ENCODE results near the gene CHTF18. TPM values are rescaled to one million over a fixed set of nuclear protein-coding genes. Genes with fewer than 3 reads are reported as not detected.
"Not testable (repeated sequence)": the region's sequence is repeated elsewhere in the genome, so short reads cannot be mapped to it uniquely, and the experiment has no call there.

The CHTF18 gene
- total RNA-seq, 1 donor: 8.8 TPM

GRCh38 chr16:818132-818531 lies 29.7 kb downstream of the CHTF18 start:
- H3K9me3 ChIP-seq (ENCODE audit: low read depth, low read length): no peaks in the 10 kb centered on the region
- no peak overlapping the region for H3K4me3 ChIP-seq (ENCODE audit: low read length)
- peaks cover 31% of the 10 kb centered on the region for H3K27me3 ChIP-seq (ENCODE audit: insufficient read depth, low read length)
- H3K4me1 ChIP-seq (ENCODE audit: insufficient read depth, low read length): peaks cover 5% of the 10 kb centered on the region

GRCh38 chr16:818592-818991 lies 30.2 kb downstream of the CHTF18 start:
- Histone ChIP-seq H3K9me3 (ENCODE audit: low read depth, low read length) (no peaks in the 10 kb centered on the region), H3K4me1 (ENCODE audit: insufficient read depth, low read length) (peaks cover 5% of the 10 kb centered on the region), H3K4me3 (ENCODE audit: low read length) (no peak overlapping the region), H3K27me3 (ENCODE audit: insufficient read depth, low read length) (peaks cover 27% of the 10 kb centered on the region)

- Histone ChIP-seq H3K4me1 (ENCODE audit: insufficient read depth, low read length) (peaks cover 5% of the 10 kb centered on the region), H3K9me3 (ENCODE audit: low read depth, low read length) (no peaks in the 10 kb centered on the region), H3K4me3 (ENCODE audit: low read length) (no peak overlapping the region), H3K27me3 (ENCODE audit: insufficient read depth, low read length) (peaks cover 19% of the 10 kb centered on the region)
Measured at GRCh38 chr16:819336-820043, 31.1 kb downstream of the CHTF18 start.

- H3K4me1 ChIP-seq (ENCODE audit: insufficient read depth, low read length); H3K4me3 ChIP-seq (ENCODE audit: low read length); H3K9me3 ChIP-seq (ENCODE audit: low read depth, low read length): not testable (repeated sequence)
- H3K27me3 ChIP-seq (ENCODE audit: insufficient read depth, low read length): peaks cover 19% of the 10 kb centered on the region
Measured at GRCh38 chr16:820044-820408, 31.6 kb downstream of the CHTF18 start.

GRCh38 chr16:820748-821147 lies 32.3 kb downstream of the CHTF18 start:
- Histone ChIP-seq H3K4me3 (ENCODE audit: low read length) (no peak overlapping the region), H3K9me3 (ENCODE audit: low read depth, low read length) (no peaks in the 10 kb centered on the region), H3K27me3 (ENCODE audit: insufficient read depth, low read length) (peaks cover 19% of the 10 kb centered on the region), H3K4me1 (ENCODE audit: insufficient read depth, low read length) (peaks cover 5% of the 10 kb centered on the region)

GRCh38 chr16:821751-822150 lies 33.3 kb downstream of the CHTF18 start:
- Histone ChIP-seq H3K27me3 (ENCODE audit: insufficient read depth, low read length) (peaks cover 19% of the 10 kb centered on the region), H3K4me1 (ENCODE audit: insufficient read depth, low read length) (peaks cover 5% of the 10 kb centered on the region), H3K4me3 (ENCODE audit: low read length) (no peak overlapping the region), H3K9me3 (ENCODE audit: low read depth, low read length) (no peaks in the 10 kb centered on the region)

- Histone ChIP-seq H3K4me1 (ENCODE audit: insufficient read depth, low read length) (peaks cover 5% of the 10 kb centered on the region), H3K27me3 (ENCODE audit: insufficient read depth, low read length) (peaks cover 17% of the 10 kb centered on the region), H3K9me3 (ENCODE audit: low read depth, low read length) (no peaks in the 10 kb centered on the region), H3K4me3 (ENCODE audit: low read length) (no peak overlapping the region)
Measured at GRCh38 chr16:822174-822908, 33.9 kb downstream of the CHTF18 start.

- H3K4me1 ChIP-seq (ENCODE audit: insufficient read depth, low read length): peaks cover 5% of the 10 kb centered on the region
- H3K4me3 ChIP-seq (ENCODE audit: low read length): no peak overlapping the region
- H3K27me3 ChIP-seq (ENCODE audit: insufficient read depth, low read length): peaks cover 17% of the 10 kb centered on the region
- H3K9me3 ChIP-seq (ENCODE audit: low read depth, low read length): no peaks in the 10 kb centered on the region
Measured at GRCh38 chr16:822909-823297, 34.5 kb downstream of the CHTF18 start.

GRCh38 chr16:824194-824593 lies 35.8 kb downstream of the CHTF18 start:
- Histone ChIP-seq H3K9me3 (ENCODE audit: low read depth, low read length) (no peaks in the 10 kb centered on the region), H3K4me3 (ENCODE audit: low read length) (no peak overlapping the region), H3K27me3 (ENCODE audit: insufficient read depth, low read length) (peaks cover 7% of the 10 kb centered on the region), H3K4me1 (ENCODE audit: insufficient read depth, low read length) (peaks cover 5% of the 10 kb centered on the region)

- no peak overlapping the region for H3K4me3 ChIP-seq (ENCODE audit: low read length)
- peaks cover 3% of the 10 kb centered on the region for H3K27me3 ChIP-seq (ENCODE audit: insufficient read depth, low read length)
- peaks cover 4% of the 10 kb centered on the region for H3K4me1 ChIP-seq (ENCODE audit: insufficient read depth, low read length)
- H3K9me3 ChIP-seq (ENCODE audit: low read depth, low read length): no peaks in the 10 kb centered on the region
Measured at GRCh38 chr16:824601-825000, 36.2 kb downstream of the CHTF18 start.

GRCh38 chr16:825341-826061 lies 37.1 kb downstream of the CHTF18 start:
- H3K4me3 ChIP-seq (ENCODE audit: low read length): no peak overlapping the region
- H3K27me3 ChIP-seq (ENCODE audit: insufficient read depth, low read length): no peaks in the 10 kb centered on the region
- H3K9me3 ChIP-seq (ENCODE audit: low read depth, low read length): no peaks in the 10 kb centered on the region
- no peaks in the 10 kb centered on the region for H3K4me1 ChIP-seq (ENCODE audit: insufficient read depth, low read length)

- no peaks in the 10 kb centered on the region for H3K9me3 ChIP-seq (ENCODE audit: low read depth, low read length)
- H3K4me1 ChIP-seq (ENCODE audit: insufficient read depth, low read length): no peaks in the 10 kb centered on the region
- no peak overlapping the region for H3K4me3 ChIP-seq (ENCODE audit: low read length)
- no peaks in the 10 kb centered on the region for H3K27me3 ChIP-seq (ENCODE audit: insufficient read depth, low read length)
Measured at GRCh38 chr16:827513-827912, 39.1 kb downstream of the CHTF18 start.

- Histone ChIP-seq H3K4me3 (ENCODE audit: low read length) (no peak overlapping the region), H3K9me3 (ENCODE audit: low read depth, low read length) (no peaks in the 10 kb centered on the region), H3K27me3 (ENCODE audit: insufficient read depth, low read length) (no peaks in the 10 kb centered on the region), H3K4me1 (ENCODE audit: insufficient read depth, low read length) (no peaks in the 10 kb centered on the region)
Measured at GRCh38 chr16:828891-829290, 40.5 kb downstream of the CHTF18 start.

- H3K4me1 ChIP-seq (ENCODE audit: insufficient read depth, low read length): no peaks in the 10 kb centered on the region
- H3K9me3 ChIP-seq (ENCODE audit: low read depth, low read length): no peaks in the 10 kb centered on the region
- no peaks in the 10 kb centered on the region for H3K27me3 ChIP-seq (ENCODE audit: insufficient read depth, low read length)
- no peak overlapping the region for H3K4me3 ChIP-seq (ENCODE audit: low read length)
Measured at GRCh38 chr16:830107-830870, 41.9 kb downstream of the CHTF18 start.

Data from mononuclear cell (primary cell).